ENCODE data around the gene MTERF4.

Gene MTERF4

GRCh38 chr2:241147336-241147735, 45.2 kb upstream of the MTERF4 start:
- in situ Hi-C loops (cut with HindIII; ENCODE audit: low sequenced_read_pairs), result no loop called here
- no peak for DNase-seq (ENCODE audit: low read depth, low spot score)
- TF ChIP-seq CTCF (IDR thresholded peaks at IDR 0.05; ENCODE audit: low read depth, low read length), result no peak
- no peak overlapping the region for H3K4me3 ChIP-seq (ENCODE audit: low read depth, low read length)

GRCh38 chr2:241146286-241146685, 44.2 kb upstream of the MTERF4 start:
- TF ChIP-seq CTCF (IDR thresholded peaks at IDR 0.05; ENCODE audit: low read depth, low read length), result no peak
- in situ Hi-C loops (cut with HindIII; ENCODE audit: low sequenced_read_pairs), result no loop called here

DNA sequence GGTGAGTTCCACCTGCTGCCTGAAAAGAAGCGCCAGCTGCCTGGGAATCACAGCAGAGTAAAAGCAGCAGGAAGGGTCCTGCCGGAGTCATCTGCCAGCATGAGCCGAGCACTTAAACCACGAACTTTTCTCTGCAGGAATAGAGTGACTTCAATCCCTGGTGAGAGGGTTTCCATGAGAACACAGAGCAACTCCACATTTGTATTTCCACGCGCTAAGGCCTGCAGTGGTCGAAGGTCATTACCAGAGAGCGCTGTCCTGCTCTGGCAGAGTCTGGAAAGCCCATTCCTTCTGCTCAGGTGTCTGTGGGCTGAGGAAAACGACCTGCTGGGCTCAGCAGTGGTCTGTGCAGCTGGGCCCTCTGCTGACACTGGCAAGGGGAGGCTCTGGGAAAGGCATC, 40.5 kb upstream of the MTERF4 start:
- TF ChIP-seq CTCF (IDR thresholded peaks at IDR 0.05; ENCODE audit: low read depth, low read length), result no peak
- in situ Hi-C loops (cut with HindIII; ENCODE audit: low sequenced_read_pairs), result no loop called here
- no peak overlapping the region for H3K4me3 ChIP-seq (ENCODE audit: low read depth, low read length)
- DNase-seq (ENCODE audit: low read depth, low spot score), result no peak

More at GRCh38 chr2:241146286-241146685, 44.2 kb upstream of the MTERF4 start:
- DNase-seq (ENCODE audit: low read depth, low spot score), result no peak
- H3K4me3 ChIP-seq (ENCODE audit: low read depth, low read length), result no peak overlapping the region

- no peak for DNase-seq (ENCODE audit: low read depth, low spot score)
- in situ Hi-C loops (cut with HindIII; ENCODE audit: low sequenced_read_pairs), result no loop called here
- H3K4me3 ChIP-seq (ENCODE audit: low read depth, low read length), result no peak overlapping the region
- no peak for TF ChIP-seq CTCF (IDR thresholded peaks at IDR 0.05; ENCODE audit: low read depth, low read length)
Observed at GRCh38 chr2:241142063-241142462, 40.0 kb upstream of the MTERF4 start.

DNA sequence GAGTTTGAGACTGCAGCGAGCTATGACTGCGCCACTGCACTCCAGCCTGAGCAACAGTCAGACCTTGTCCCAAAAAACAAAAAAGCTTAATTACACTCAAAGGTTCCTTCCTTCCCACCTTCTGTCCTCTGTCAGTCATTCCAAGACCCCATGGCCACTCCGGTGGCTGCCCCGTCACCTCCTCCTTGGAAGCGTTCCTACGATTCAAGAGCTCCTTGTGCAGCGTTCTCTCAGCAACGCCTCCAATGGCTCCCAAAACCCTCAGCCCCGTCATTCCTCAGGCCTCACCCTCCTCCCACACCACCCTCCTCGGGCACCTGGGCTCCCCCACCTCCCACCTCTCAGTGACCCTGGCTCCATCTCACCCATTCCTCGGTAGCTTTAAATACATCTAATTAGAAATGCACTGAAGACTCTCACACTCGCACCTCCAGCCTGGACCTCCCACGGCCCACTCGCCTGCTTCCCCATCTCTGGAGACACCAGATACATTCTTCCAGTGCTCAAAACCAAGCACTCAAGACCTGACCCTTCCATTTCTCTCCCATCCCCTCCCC, 39.2 kb upstream of the MTERF4 start:
- in situ Hi-C loops (cut with HindIII; ENCODE audit: low sequenced_read_pairs), result no loop called here
- DNase-seq (ENCODE audit: low read depth, low spot score), result no peak
- no peak overlapping the region for H3K4me3 ChIP-seq (ENCODE audit: low read depth, low read length)
- TF ChIP-seq CTCF (IDR thresholded peaks at IDR 0.05; ENCODE audit: low read depth, low read length), result no peak

GRCh38 chr2:241140445-241140840, 38.4 kb upstream of the MTERF4 start:
- no peak overlapping the region for H3K4me3 ChIP-seq (ENCODE audit: low read depth, low read length)
- TF ChIP-seq CTCF (IDR thresholded peaks at IDR 0.05; ENCODE audit: low read depth, low read length), result no peak
- in situ Hi-C loops (cut with HindIII; ENCODE audit: low sequenced_read_pairs), result no loop called here
- no peak for DNase-seq (ENCODE audit: low read depth, low spot score)

All from astrocyte of the spinal cord (primary cell).